ENCODE data around the gene ZFPL1. TPM values are rescaled to one million over a fixed set of nuclear protein-coding genes. Genes with fewer than 3 reads are reported as not detected.
A peak's percentile ranks its signal among the peaks of the same experiment; 100 is the strongest.

Gene ZFPL1
- total and polyA plus RNA-seq, 9 of the 15 experiments (the other 6 are each of a cell fraction or from before 2014, with no cell fraction given) = 3.7 to 37.5 (median 22.7) TPM

GRCh38 chr11:65134240-65134951 is 50.4 kb downstream of the ZFPL1 start, which contains the start of gene SYVN1 (continued):
- peak; percentile 96 to 98 for TF ChIP-seq MAZ (CRISPR knock-in tag; conservative IDR thresholded peaks at IDR 0.05 in 1 of 2, IDR thresholded peaks at IDR 0.05 in 1 of 2)
- peak; percentile 71; the same call in 1 of the 2 replicates for TF ChIP-seq GTF2E2 (tag; IDR thresholded peaks at IDR 0.05)
- TF ChIP-seq ELF1 (tag; IDR thresholded peaks at IDR 0.05) = peak; percentile 68
- TF ChIP-seq DEAF1 (CRISPR knock-in tag; IDR thresholded peaks at IDR 0.05) = peak; percentile 44; the same call in 1 of the 2 replicates
- no peak for TF ChIP-seq HSF4 (CRISPR knock-in tag; IDR thresholded peaks at IDR 0.05; ENCODE audit: borderline replicate concordance)
- no peak for TF ChIP-seq ID3 (CRISPR knock-in tag; IDR thresholded peaks at IDR 0.05)
- TF ChIP-seq ID3 (tag; IDR thresholded peaks at IDR 0.05) = no peak
- no peak for TF ChIP-seq EGR1 (conservative IDR thresholded peaks at IDR 0.05)
- TF ChIP-seq THAP12 (CRISPR knock-in tag; IDR thresholded peaks at IDR 0.05) = no peak
- TF ChIP-seq HNRNPLL (IDR thresholded peaks at IDR 0.05; ENCODE audit: low read depth, low read length, poor library complexity, severe bottlenecking) = peak; percentile 29
- 0 out of 2 replicates have a peak, but pooled peaks have one; percentile 54 for TF ChIP-seq IRF1 (CRISPR knock-in tag; IDR thresholded peaks at IDR 0.05; ENCODE audit: borderline replicate concordance)
- no peak for TF ChIP-seq TARDBP (IDR thresholded peaks at IDR 0.05)
- TF ChIP-seq ZNF518B (CRISPR knock-in tag; IDR thresholded peaks at IDR 0.05) = no peak
- no peak for TF ChIP-seq ZKSCAN8 (CRISPR knock-in tag; IDR thresholded peaks at IDR 0.05)
- no peak for TF ChIP-seq ASH1L (IDR thresholded peaks at IDR 0.05; ENCODE audit: borderline replicate concordance, low read depth, partially characterized antibody)
- TF ChIP-seq MBD1 (CRISPR knock-in tag; IDR thresholded peaks at IDR 0.05) = no peak

All from K562 (cell line).